HCT116 (cell line): ENCODE results near the gene OR11A1. TPM values are rescaled to one million over a fixed set of nuclear protein-coding genes. Genes with fewer than 3 reads are reported as not detected.

Experiments
- ATAC-seq: fragments of 200-7000 bp; cut with Tn5 transposase; 2 replicates; pipeline ENCODE4 v1.9.1; 2020; ENCODE audit warnings: mild to moderate bottlenecking, moderate library complexity
- BruUV-seq: library from RNA; stranded (reverse); fragments of 400-500 nt; replicated peaks from 2 replicates; lab custom pipeline; 2021; lab: Mats Ljungman, UMichigan
- CTCF ChIA-PET: fragments of 300-600 bp; sonication (Branson Sonifier 250); formaldehyde crosslinking; loops from one replicate; lab custom pipeline; 2021; ENCODE audit warnings: antibody characterized with exemption; lab: Charles Lee
- POLR2A ChIA-PET: fragments of 300-600, 350-600 bp; sonication (Branson Sonifier 250); formaldehyde crosslinking; loops from one replicate; lab custom pipeline; 2021; ENCODE audit warnings: antibody characterized with exemption; lab: Charles Lee
- RAD21 ChIA-PET, 2 experiments: fragments of 300-600 bp; sonication (Branson Sonifier 250); formaldehyde crosslinking; loops; one replicate each; lab custom pipeline; 2023; ENCODE audit warnings: low total read pairs in 2 of 2; ENCODE audit not compliant: uncharacterized antibody in 2 of 2, unreplicated experiment in 2 of 2, low non-redundant PET in 1 of 2; lab: Charles Lee
- DNase-seq: peaks from one replicate; pipeline ENCODE4 v3.0.0-alpha.2; 2010; ENCODE audit warnings: low read depth, low spot score
- H2AFZ ChIP-seq: fragments of 200-600 bp; shearing (Covaris generic), sonication (generic); 2 replicates; pipeline ENCODE4 v1.6.1; 2017; ENCODE audit warnings: low read depth, mixed run types, mixed read lengths, antibody characterized with exemption, low read length; ENCODE audit not compliant: poor library complexity, severe bottlenecking
- H3K27ac ChIP-seq: 2 replicates; pipeline ENCODE4 v1.5.1; 2012; ENCODE audit warnings: low read depth, low read length
- H3K27me3 ChIP-seq: fragments of 200-600 bp; sonication (generic); 2 replicates; pipeline ENCODE4 v1.6.1; 2016; ENCODE audit warnings: mixed run types, low read length, mixed read lengths; ENCODE audit not compliant: insufficient read depth
- H3K36me3 ChIP-seq, 2 experiments: fragments of 200-500 bp in 1 of 2; fragments of 200-600 bp in 1 of 2; sonication (Bioruptor generic) in 1 of 2; sonication (generic) in 1 of 2; 2 replicates each; pipeline versions ENCODE4 v1.5.1 to v1.6.1; 2014 to 2016; ENCODE audit warnings: low read length in 2 of 2, inconsistent platforms in 1 of 2, mixed read lengths in 1 of 2, mixed run types in 1 of 2; ENCODE audit not compliant: insufficient read depth in 2 of 2, control insufficient read depth in 1 of 2
- H3K4me1 ChIP-seq, 2 experiments: fragments of 200-600 bp in 1 of 2; sonication (generic) in 1 of 2; 2 replicates each; pipeline versions ENCODE4 v1.5.1 to v1.6.1; 2012 to 2017; ENCODE audit warnings: low read length in 2 of 2, inconsistent platforms in 1 of 2, mild to moderate bottlenecking in 1 of 2, mixed read lengths in 1 of 2, mixed run types in 1 of 2, moderate library complexity in 1 of 2; ENCODE audit not compliant: insufficient read depth in 2 of 2, control insufficient read depth in 1 of 2
- H3K4me2 ChIP-seq: fragments of 200-600 bp; sonication (generic); 2 replicates; pipeline ENCODE4 v1.6.1; 2017; ENCODE audit warnings: mixed run types, low read length, mixed read lengths
- H3K4me3 ChIP-seq, 2 experiments: fragments of 200-600 bp in 1 of 2; sonication (generic) in 1 of 2; replicated peaks in 1 of 2; 2 replicates each; pipeline ENCODE4 v1.5.1; 2011 to 2016; ENCODE audit warnings: low read length in 2 of 2, control low read depth in 1 of 2, low read depth in 1 of 2, mild to moderate bottlenecking in 1 of 2, mixed read lengths in 1 of 2, mixed run types in 1 of 2
- H3K79me2 ChIP-seq: fragments of 200-600 bp; sonication (generic); 2 replicates; pipeline ENCODE4 v1.6.1; 2017; ENCODE audit warnings: mild to moderate bottlenecking, mixed run types, low read length, moderate library complexity, mixed read lengths; ENCODE audit not compliant: insufficient read depth
- H3K9ac ChIP-seq: fragments of 200-600 bp; sonication (generic); 2 replicates; pipeline ENCODE4 v1.6.1; 2016; ENCODE audit warnings: low read length, mixed read lengths
- H3K9me2 ChIP-seq: fragments of 200-600 bp; sonication (generic), shearing (Covaris generic); 2 replicates; pipeline ENCODE4 v1.6.1; 2017; ENCODE audit warnings: mixed run types, mild to moderate bottlenecking, moderate library complexity; ENCODE audit not compliant: insufficient read depth
- H3K9me3 ChIP-seq, 2 experiments: fragments of 200-500 bp in 1 of 2; fragments of 200-600 bp in 1 of 2; sonication (Bioruptor generic) in 1 of 2; sonication (generic) in 1 of 2; 2 replicates each; pipeline ENCODE4 v1.6.1; 2014 to 2017; ENCODE audit warnings: low read length in 2 of 2, mixed read lengths in 2 of 2, inconsistent platforms in 1 of 2, low read depth in 1 of 2, mild to moderate bottlenecking in 1 of 2, mixed run types in 1 of 2, moderate library complexity in 1 of 2; ENCODE audit not compliant: control insufficient read depth in 1 of 2, insufficient read depth in 1 of 2
- H4K20me1 ChIP-seq: fragments of 200-600 bp; sonication (generic), shearing (Covaris generic); 2 replicates; pipeline ENCODE4 v1.6.1; 2017; ENCODE audit warnings: mixed run types, mild to moderate bottlenecking, moderate library complexity; ENCODE audit not compliant: insufficient read depth
- EGR1 ChIP-seq: IDR thresholded peaks from 2 replicates; pipeline ENCODE4 v1.6.1; 2012; ENCODE audit warnings: low read depth
- ELF1 ChIP-seq: IDR thresholded peaks from 2 replicates; pipeline ENCODE4 v1.6.1; 2012; ENCODE audit warnings: low read depth, borderline replicate concordance
- REST ChIP-seq: IDR thresholded peaks from 2 replicates; pipeline ENCODE4 v1.6.1; 2012; ENCODE audit warnings: low read depth
- SIN3A ChIP-seq: IDR thresholded peaks from 2 replicates; pipeline ENCODE4 v1.6.1; 2012; ENCODE audit warnings: low read depth
- SP1 ChIP-seq: IDR thresholded peaks from 2 replicates; pipeline ENCODE4 v1.6.1; 2012; ENCODE audit warnings: low read depth
- SRF ChIP-seq: IDR thresholded peaks from 2 replicates; pipeline ENCODE4 v1.6.1; 2012; ENCODE audit warnings: low read depth
- TCF7L2 ChIP-seq: IDR thresholded peaks from 2 replicates; pipeline ENCODE4 v1.7.0; 2011; ENCODE audit warnings: borderline replicate concordance, inconsistent platforms; ENCODE audit not compliant: insufficient read depth, insufficient read length; ENCODE audit errors: extremely low read depth
- intact Hi-C: fragments of 100-400 bp; cut with micrococcal nuclease; formaldehyde crosslinking; loops from 2 replicates; pipeline ENCODE4 v1.10.0; 2022
- total RNA-seq: library from RNA; stranded (reverse); gene quantifications from one replicate; pipeline ENCODE4 v1.2.1, GENCODE V29; 2021; ENCODE audit not compliant: unreplicated experiment

The OR11A1 gene
- total RNA-seq, 1 experiment from 2014 or later: not detected

GRCh38 chr6:29490055-29490454 is 33.2 kb upstream of the OR11A1 start:
- intact Hi-C loops: no loop called here
- TF ChIP-seq EGR1: no peak
- no peak for TF ChIP-seq REST
- TF ChIP-seq SIN3A: no peak
- TF ChIP-seq TCF7L2: no peak
- TF ChIP-seq ELF1: no peak
- TF ChIP-seq SP1: no peak
- TF ChIP-seq SRF: no peak
- RAD21 ChIA-PET: no interaction called here

More at GRCh38 chr6:29490055-29490454, 33.2 kb upstream of the OR11A1 start:
- Histone ChIP-seq H2AFZ (no peak overlapping the region), H3K4me2 (no peak overlapping the region), H4K20me1 (no peaks in the 10 kb centered on the region), H3K4me3 (no peak overlapping the region), H3K9me2 (no peaks in the 10 kb centered on the region; the same call in 1 of the 2 replicates), H3K9me3 (no peaks in the 10 kb centered on the region), H3K27me3 (peaks cover 5% of the 10 kb centered on the region; the same call in 1 of the 2 replicates), H3K9ac (no peak overlapping the region), H3K27ac (no peak overlapping the region), H3K36me3 (no peaks in the 10 kb centered on the region), H3K79me2 (no peaks in the 10 kb centered on the region), H3K4me1 (no peaks in the 10 kb centered on the region)
- POLR2A ChIA-PET: no interaction called here
- CTCF ChIA-PET: no interaction called here
- ATAC-seq (no peak), DNase-seq (no peak)
- no TSS peak for BruUV-seq
